Right renal pelvis (tissue), 4 donors: Measurements from ENCODE around the gene NAA60. TPM values are rescaled to one million over a fixed set of nuclear protein-coding genes. Genes with fewer than 3 reads are reported as not detected.

Experiments
- DNase-seq, 4 donors: peaks; one replicate each; pipeline ENCODE4 v3.0.0-alpha.2; 2013; ENCODE audit warnings: low read depth in 4 of 4, low spot score in 3 of 4, missing footprints in 1 of 4
- polyA plus RNA-seq, 4 donors: library from polyadenylated mRNA; unstranded; fragments of 120-200 nt; gene quantifications; one replicate each; pipeline ENCODE4 v1.2.1, GENCODE V29; 2013; ENCODE audit not compliant: insufficient read length in 4 of 4

Gene NAA60
- polyA plus RNA-seq, 4 donors = 63.3 to 78.9 (median 77.0) TPM

- DNase-seq = no peak
Measured at GRCh38 chr16:3536271-3536731, 92.8 kb downstream of the NAA60 start.

Other genes starting within 250 kb of the NAA60 start
- gene ZNF200, start 208.5 kb upstream of the NAA60 start, polyA plus RNA-seq = 10 to 100 TPM; 13.3 to 16.9 (median 14.8) TPM
- gene MEFV, start 187.0 kb upstream of the NAA60 start, polyA plus RNA-seq = under 1 TPM; 0.13 to 0.33 (median 0.24) TPM
- gene ZNF263, start 160.2 kb upstream of the NAA60 start, polyA plus RNA-seq = 10 to 100 TPM; 42.7 to 52.9 (median 46.6) TPM
- gene TIGD7, start 138.2 kb upstream of the NAA60 start, polyA plus RNA-seq = 10 to 100 TPM; 11.8 to 14.6 (median 12.8) TPM
- 10 to 100 TPM; 39.4 to 54.2 (median 49.7) TPM for gene ZNF75A, start 138.2 kb upstream of the NAA60 start, polyA plus RNA-seq
- gene OR2C1, start 87.8 kb upstream of the NAA60 start, polyA plus RNA-seq = under 1 TPM; 0.52 to 0.73 (median 0.64) TPM
- 10 to 100 TPM; 16.7 to 20.7 (median 18.9) TPM for gene ZSCAN32, start 42.7 kb upstream of the NAA60 start, polyA plus RNA-seq
- gene ZNF174, start 42.5 kb upstream of the NAA60 start, polyA plus RNA-seq = 10 to 100 TPM; 14.1 to 16.6 (median 15.6) TPM
- gene ZNF597, start 176 bp upstream of the NAA60 start, polyA plus RNA-seq = 1 to 10 TPM; 3.3 to 4.3 (median 4.0) TPM
- gene C16orf90, start 51.8 kb downstream of the NAA60 start, polyA plus RNA-seq = under 1 TPM in 1 of 4 donors, not detected in 3; 0.12 TPM
- gene CLUAP1, start 57.3 kb downstream of the NAA60 start, polyA plus RNA-seq = 10 to 100 TPM; 57.7 to 70.6 (median 66.3) TPM
- 1 to 10 TPM; 1.5 to 2.2 (median 2.0) TPM for gene NLRC3, start 133.7 kb downstream of the NAA60 start, polyA plus RNA-seq
- 1 to 10 TPM; 4.6 to 5.5 (median 5.2) TPM for gene SLX4, start 167.9 kb downstream of the NAA60 start, polyA plus RNA-seq
- gene DNASE1, start 211.0 kb downstream of the NAA60 start, polyA plus RNA-seq = 10 to 100 TPM; 24.9 to 32.5 (median 30.7) TPM